IMR-90 (cell line): Measurements from ENCODE around the gene MED17. TPM values are rescaled to one million over a fixed set of nuclear protein-coding genes. Genes with fewer than 3 reads are reported as not detected.

Experiments
- ATAC-seq: fragments of 200-7000 bp; cut with Tn5 transposase; 2 replicates; pipeline ENCODE4 v1.9.1; 2020; ENCODE audit warnings: low read depth, mild to moderate bottlenecking, moderate library complexity
- BruUV-seq: library from RNA; stranded (reverse); fragments of 400-500 nt; replicated peaks from 2 replicates; lab custom pipeline; 2021; lab: Mats Ljungman, UMichigan
- CTCF ChIA-PET: fragments of 300-600 bp; formaldehyde crosslinking; extraction: SDS; loops from one replicate; lab custom pipeline; 2021; ENCODE audit warnings: antibody characterized with exemption; lab: Yijun Ruan, JAX
- POLR2A ChIA-PET: fragments of 300-600 bp; sonication (Branson Sonifier 250); formaldehyde crosslinking; loops from one replicate; lab custom pipeline; 2022; ENCODE audit warnings: antibody characterized with exemption; ENCODE audit not compliant: unreplicated experiment; lab: Charles Lee
- DNase-seq: peaks from one replicate; pipeline ENCODE4 v3.0.0; 2013
- H2AFZ ChIP-seq: replicated peaks from 2 replicates; pipeline ENCODE3; 2013; ENCODE audit warnings: low read length, mild to moderate bottlenecking; ENCODE audit not compliant: poor library complexity
- H2AK5ac ChIP-seq: 2 replicates; pipeline ENCODE4 v1.6.1; 2013; ENCODE audit warnings: low read depth, low read length, inconsistent platforms
- H2AK9ac ChIP-seq: replicated peaks from 2 replicates; pipeline ENCODE3; 2013; ENCODE audit warnings: mild to moderate bottlenecking, low read depth, low read length, moderate library complexity; ENCODE audit not compliant: poor library complexity
- H2BK120ac ChIP-seq: 2 replicates; pipeline ENCODE4 v1.6.1; 2013; ENCODE audit warnings: low read depth, low read length, inconsistent platforms
- H2BK15ac ChIP-seq: 3 replicates; pipeline ENCODE4 v1.6.1; 2013; ENCODE audit warnings: low read depth, low read length, inconsistent platforms
- H2BK20ac ChIP-seq: 2 replicates; pipeline ENCODE4 v1.6.1; 2013; ENCODE audit warnings: low read depth, mild to moderate bottlenecking, inconsistent platforms, low read length, moderate library complexity
- H2BK5ac ChIP-seq: 2 replicates; pipeline ENCODE4 v1.6.1; 2013; ENCODE audit warnings: mild to moderate bottlenecking, low read depth, low read length, inconsistent platforms; ENCODE audit not compliant: poor library complexity, severe bottlenecking
- H3K14ac ChIP-seq: replicated peaks from 2 replicates; pipeline ENCODE4 v1.6.1; 2013; ENCODE audit warnings: low read depth, low read length, inconsistent platforms
- H3K18ac ChIP-seq: 2 replicates; pipeline ENCODE4 v1.6.1; 2013; ENCODE audit warnings: low read depth, low read length, control low read depth
- H3K23ac ChIP-seq: 2 replicates; pipeline ENCODE4 v1.6.1; 2013; ENCODE audit warnings: low read depth, low read length, inconsistent platforms
- H3K27ac ChIP-seq: 2 replicates; pipeline ENCODE4 v1.5.1; 2013; ENCODE audit warnings: mild to moderate bottlenecking, control low read depth, low read length; ENCODE audit not compliant: insufficient read depth
- H3K27me3 ChIP-seq: 2 replicates; pipeline ENCODE4 v1.6.1; 2013; ENCODE audit warnings: low read length; ENCODE audit not compliant: control insufficient read depth, insufficient read depth
- H3K36me3 ChIP-seq: 2 replicates; pipeline ENCODE4 v1.6.1; 2013; ENCODE audit warnings: low read length, mixed read lengths; ENCODE audit not compliant: control insufficient read depth, insufficient read depth
- H3K4ac ChIP-seq: 2 replicates; pipeline ENCODE4 v1.6.1; 2013; ENCODE audit warnings: low read depth, low read length, inconsistent platforms
- H3K4me1 ChIP-seq: 2 replicates; pipeline ENCODE4 v1.6.1; 2013; ENCODE audit warnings: low read length, mixed read lengths; ENCODE audit not compliant: control insufficient read depth, insufficient read depth
- H3K4me2 ChIP-seq: 2 replicates; pipeline ENCODE4 v1.6.1; 2013; ENCODE audit warnings: low read depth, mild to moderate bottlenecking, control low read depth, low read length, moderate library complexity
- H3K4me3 ChIP-seq: 2 replicates; pipeline ENCODE4 v1.5.1; 2013; ENCODE audit warnings: low read depth, mild to moderate bottlenecking, control low read depth, low read length, moderate library complexity; ENCODE audit not compliant: insufficient read depth
- H3K56ac ChIP-seq: 2 replicates; pipeline ENCODE4 v1.6.1; 2013; ENCODE audit warnings: low read length, inconsistent platforms; ENCODE audit not compliant: insufficient read depth; ENCODE audit errors: extremely low read depth
- H3K79me1 ChIP-seq, 2 experiments: 2 replicates each; pipeline ENCODE4 v1.6.1; 2013; ENCODE audit warnings: low read length in 2 of 2, inconsistent platforms in 1 of 2, low read depth in 1 of 2
- H3K9ac ChIP-seq: 2 replicates; pipeline ENCODE4 v1.6.1; 2013; ENCODE audit warnings: low read depth, low read length, control low read depth
- H3K9me1 ChIP-seq: 2 replicates; pipeline ENCODE4 v1.6.1; 2013; ENCODE audit warnings: low read length, inconsistent platforms; ENCODE audit not compliant: insufficient read depth
- H3K9me3 ChIP-seq: 2 replicates; pipeline ENCODE4 v1.6.1; 2013; ENCODE audit warnings: low read length; ENCODE audit not compliant: control insufficient read depth, insufficient read depth
- H4K20me1 ChIP-seq: 2 replicates; pipeline ENCODE4 v1.6.1; 2013; ENCODE audit warnings: low read length, inconsistent platforms; ENCODE audit not compliant: insufficient read depth
- H4K5ac ChIP-seq: 2 replicates; pipeline ENCODE4 v1.6.1; 2013; ENCODE audit warnings: mild to moderate bottlenecking, low read depth, low read length, control low read depth
- H4K8ac ChIP-seq, 2 experiments: 2 replicates each; pipeline ENCODE4 v1.6.1; 2013; ENCODE audit warnings: low read depth in 2 of 2, low read length in 2 of 2, control low read depth in 1 of 2, inconsistent platforms in 1 of 2
- H4K91ac ChIP-seq: 2 replicates; pipeline ENCODE4 v1.6.1; 2013; ENCODE audit warnings: low read depth, low read length, inconsistent platforms; ENCODE audit not compliant: insufficient read depth
- MAFK ChIP-seq: IDR thresholded peaks from 2 replicates; pipeline ENCODE4 v1.6.1; 2012; ENCODE audit warnings: low read depth, low read length, improper control_type of control experiment
- WGBS, 2 experiments: methylation state at CpG; one replicate each; pipeline versions ENCODE4 v1.1.5 to v1.1.7; 2013; ENCODE audit warnings: missing lambda C conversion rate in 2 of 2; ENCODE audit not compliant: insufficient read length in 1 of 2; ENCODE audit errors: extremely low coverage in 2 of 2; 5-methylcytosine and 5-hydroxymethylcytosine counted together
- dilution Hi-C: fragments of 300-500 bp; cut with HindIII; formaldehyde crosslinking; loops from one replicate; pipeline ENCODE4 v1.14.3; 2018; ENCODE audit warnings: low sequenced_read_pairs; ENCODE audit not compliant: unreplicated experiment
- in situ Hi-C: fragments of 300-500 bp; cut with MboI; formaldehyde crosslinking; loops from 3 replicates; pipeline ENCODE4 v1.14.3; 2019; ENCODE audit warnings: low sequenced_read_pairs, inconsistent platforms, mixed read lengths
- intact Hi-C: fragments of 100-400 bp; cut with micrococcal nuclease; formaldehyde crosslinking; loops from 2 replicates; pipeline ENCODE4 v1.10.0; 2022
- polyA plus RNA-seq, 3 experiments: library from polyadenylated mRNA; depleted of rRNA; stranded (reverse); fragments of >200 nt; gene quantifications; 2 replicates each; pipeline ENCODE4 v1.2.3, GENCODE V29; 2012; ENCODE audit warnings: low replicate concordance in 1 of 3
- total RNA-seq: library from RNA; depleted of rRNA; stranded (reverse); fragments of >200 nt; gene quantifications from 2 replicates; pipeline ENCODE4 v1.2.3, GENCODE V29; 2012

The MED17 gene
- total and polyA plus RNA-seq, 2 of the 4 experiments (the other 2 are of a cell fraction), result 20.0 to 23.3 TPM

- H3K27me3 ChIP-seq, result no peaks in the 10 kb centered on the region
- no peaks in the 10 kb centered on the region for H3K36me3 ChIP-seq
- ATAC-seq (no peak), DNase-seq (no peak)
- H3K9me3 ChIP-seq, result no peaks in the 10 kb centered on the region
- dilution Hi-C loops, result no loop called here
- no peak overlapping the region for H3K23ac ChIP-seq
- H3K4me3 ChIP-seq, result no peak overlapping the region
- H2BK120ac ChIP-seq, result no peak overlapping the region
- H2AFZ ChIP-seq, result no peak overlapping the region
- ChIA-PET POLR2A (no interaction called here), CTCF (no interaction called here)
- intact Hi-C loops, result no loop called here
- H2BK20ac ChIP-seq, result no peak overlapping the region
- no peak overlapping the region for H3K56ac ChIP-seq
- no peak overlapping the region for H3K27ac ChIP-seq
- H4K91ac ChIP-seq, result no peak overlapping the region
- no peak overlapping the region for H4K8ac ChIP-seq
- no CpG with 5 or more reads among the region's 2 CpGs for WGBS, 2 experiments
- H3K9ac ChIP-seq, result no peak overlapping the region
- H3K4me2 ChIP-seq, result no peak overlapping the region
- H2AK9ac ChIP-seq, result no peak overlapping the region
- no peak for TF ChIP-seq MAFK
- no peak overlapping the region for H2BK15ac ChIP-seq
- no TSS peak for BruUV-seq
- H2BK5ac ChIP-seq, result no peak overlapping the region
- H3K4me1 ChIP-seq, result peaks cover 5% of the 10 kb centered on the region
- no peak overlapping the region for H3K14ac ChIP-seq
- H3K79me1 ChIP-seq, result no peaks in the 10 kb centered on the region
- no peak overlapping the region for H3K4ac ChIP-seq
- H4K5ac ChIP-seq, result no peak overlapping the region
- no peak overlapping the region for H2AK5ac ChIP-seq
- H3K18ac ChIP-seq, result no peak overlapping the region
- in situ Hi-C loops, result no loop called here
- no peaks in the 10 kb centered on the region for H4K20me1 ChIP-seq
- peaks cover 3% of the 10 kb centered on the region; the same call in 1 of the 2 replicates for H3K9me1 ChIP-seq
These were observed 57.4 kb downstream of the MED17 start for GRCh38 chr11:93841446-93841845.
